GM18873 (cell line): ENCODE measurements around the gene NDUFAF5.

Experiments used
- ATAC-seq: cut with Tn5 transposase; IDR thresholded peaks from one replicate; pipeline ENCODE4 v1.9.1; 2021; ENCODE audit warnings: mild to moderate bottlenecking, moderate library complexity, moderate number of reproducible peaks; ENCODE audit not compliant: unreplicated experiment, low FRiP score

Gene NDUFAF5

GRCh38 chr20:13819885-13820645 lies 35.2 kb downstream of the NDUFAF5 start:
- peak; percentile 82 for ATAC-seq

GRCh38 chr20:13821876-13822275 lies 37.0 kb downstream of the NDUFAF5 start:
- no peak for ATAC-seq

DNA sequence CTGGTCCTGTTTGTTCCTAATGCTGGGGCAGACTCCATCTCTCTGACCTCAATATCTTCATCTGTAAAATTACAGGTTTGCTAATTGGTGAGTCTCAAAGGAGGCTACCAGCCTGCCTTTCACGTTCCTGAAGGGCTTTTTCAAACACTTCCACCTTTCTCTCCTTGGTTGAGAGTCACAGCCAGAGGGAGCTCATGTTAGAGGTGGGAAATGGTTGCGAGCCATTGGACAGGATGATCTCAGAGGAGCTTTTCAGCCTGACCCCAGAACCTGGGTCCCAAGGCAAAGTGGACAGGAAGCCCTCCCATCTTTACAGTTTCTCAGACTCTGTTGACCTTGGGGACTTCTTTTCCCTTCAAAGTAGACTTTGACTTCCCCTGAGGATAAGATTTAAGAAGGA lies 37.6 kb downstream of the NDUFAF5 start:
- ATAC-seq, result no peak

GRCh38 chr20:13824459-13824858 lies 39.6 kb downstream of the NDUFAF5 start:
- no peak for ATAC-seq

DNA sequence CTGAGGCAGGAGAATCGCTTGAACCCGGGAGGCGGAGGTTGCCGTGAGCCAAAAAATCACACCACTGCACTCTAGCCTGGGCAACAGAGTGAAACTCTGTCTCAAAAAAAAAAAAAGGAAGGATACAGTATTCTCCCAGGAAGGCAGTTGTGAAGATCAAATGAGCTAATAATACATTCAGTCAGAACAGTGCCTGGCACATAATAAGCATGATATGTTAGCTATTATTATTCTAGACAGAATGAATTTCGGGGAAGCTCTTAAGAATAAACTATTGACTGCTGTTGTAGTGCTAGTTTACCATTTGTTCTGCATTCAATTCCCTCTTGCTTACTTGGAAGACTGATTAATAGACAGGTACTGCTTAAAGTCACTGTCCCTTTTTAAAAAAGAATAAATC lies 40.6 kb downstream of the NDUFAF5 start:
- no peak for ATAC-seq

DNA sequence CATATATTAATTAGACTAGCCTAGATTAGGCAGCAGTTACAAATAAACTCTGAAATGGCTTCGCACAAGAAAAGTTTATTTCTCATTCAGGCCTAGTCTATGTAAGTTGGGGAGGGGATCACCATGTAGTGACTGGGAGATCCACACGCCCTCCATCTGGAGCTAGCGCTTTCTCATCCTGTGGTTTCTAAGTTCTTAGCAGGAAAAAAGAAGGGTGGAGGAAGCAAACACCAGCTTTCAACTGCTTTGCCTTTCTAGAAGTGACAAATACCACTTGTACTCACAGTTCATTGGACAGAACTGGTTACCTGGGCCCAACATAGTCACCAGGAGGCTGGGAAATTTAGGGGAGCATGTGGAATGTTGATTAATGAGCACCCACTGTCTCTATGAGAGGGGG lies 46.6 kb downstream of the NDUFAF5 start:
- no peak for ATAC-seq

DNA sequence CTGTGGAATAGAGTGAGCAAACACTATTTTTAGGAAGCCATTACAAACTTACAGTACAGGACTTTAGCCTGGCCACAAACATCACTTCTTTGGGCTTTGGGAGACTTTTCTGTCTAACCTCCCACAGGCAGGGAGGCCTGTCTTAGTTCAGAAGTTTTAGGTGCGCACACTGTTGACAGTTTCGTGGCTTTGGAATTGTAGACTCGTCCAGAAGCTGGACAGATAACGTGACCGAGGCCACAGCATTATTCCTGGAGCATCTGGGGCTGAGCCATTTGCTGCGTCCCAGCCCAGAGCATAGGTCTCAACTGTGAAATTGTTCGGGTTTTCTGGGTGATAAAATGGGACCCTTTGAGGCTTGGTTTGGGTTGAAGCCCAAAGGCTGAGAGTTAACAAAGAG lies 53.8 kb downstream of the NDUFAF5 start:
- ATAC-seq, result no peak

DNA sequence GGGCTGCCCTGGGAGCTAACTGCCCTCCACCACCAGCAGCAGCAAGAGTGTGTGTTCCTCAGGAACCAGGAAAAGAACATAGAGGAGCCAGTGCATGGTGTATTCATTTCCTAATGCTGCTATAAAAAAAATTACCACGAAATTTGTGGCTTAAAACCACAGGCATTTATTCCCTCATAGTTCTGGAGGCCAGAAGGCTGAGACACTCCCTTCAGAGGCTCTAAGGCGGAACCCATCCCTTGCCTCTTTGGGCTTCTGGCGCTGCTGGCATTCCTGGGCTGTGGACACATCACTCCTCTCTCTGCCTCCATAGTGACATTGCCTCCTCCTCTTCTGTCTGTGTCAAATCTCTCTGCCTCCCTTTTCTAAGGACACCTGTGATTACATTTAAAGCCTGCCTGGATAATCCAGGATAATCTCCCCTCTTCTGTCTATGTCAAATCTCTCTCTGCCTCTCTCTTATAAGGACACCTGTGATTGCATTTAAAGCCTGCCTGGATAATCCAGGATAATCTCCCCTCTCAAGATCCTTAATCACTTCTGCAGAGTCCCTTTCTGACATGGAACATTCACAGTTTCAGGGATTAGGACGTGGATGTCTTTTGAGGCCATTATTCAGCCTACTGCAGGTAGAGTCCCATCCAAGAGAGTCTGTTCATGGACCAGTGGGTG lies 54.7 kb downstream of the NDUFAF5 start:
- no peak for ATAC-seq

DNA sequence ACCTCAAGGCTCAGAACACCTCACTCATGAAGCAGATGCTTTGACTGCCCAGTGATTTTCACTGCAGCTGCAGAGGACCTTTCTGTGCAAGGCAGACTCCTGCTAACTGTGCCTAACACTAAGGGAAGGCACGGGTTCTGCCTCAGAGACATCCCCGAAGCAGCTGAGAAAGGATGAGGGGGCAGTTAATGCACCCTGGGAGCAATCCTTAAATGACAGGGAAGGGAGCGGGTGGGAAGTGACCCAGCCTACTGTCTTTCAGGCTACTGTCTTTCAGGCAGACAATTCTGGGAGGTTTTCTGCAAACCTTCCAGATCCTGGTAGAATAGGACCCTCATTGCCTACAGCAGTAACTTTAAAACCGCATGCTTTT lies 55.3 kb downstream of the NDUFAF5 start:
- no peak for ATAC-seq

GRCh38 chr20:13841206-13841605 lies 56.4 kb downstream of the NDUFAF5 start:
- ATAC-seq, result no peak

DNA sequence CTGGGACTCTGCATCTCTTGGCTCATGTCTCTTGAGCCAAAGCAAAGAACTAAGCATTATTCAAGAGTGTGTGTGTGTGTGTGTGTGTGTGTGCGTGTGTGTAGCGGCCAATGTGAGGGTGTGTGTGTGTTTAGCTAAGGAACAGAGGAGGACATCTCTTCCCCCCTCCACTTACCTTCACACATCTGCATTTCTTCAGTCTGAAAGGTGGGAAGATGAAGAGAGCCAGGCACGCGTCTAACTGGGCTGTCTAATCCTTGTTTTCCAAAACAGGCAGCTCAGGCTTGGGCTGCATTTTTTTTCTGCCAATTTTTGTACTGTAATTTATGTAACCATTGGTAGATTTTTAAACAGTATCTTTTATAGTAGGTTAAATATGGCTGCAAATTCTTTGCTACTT lies 59.5 kb downstream of the NDUFAF5 start:
- ATAC-seq, result no peak

GRCh38 chr20:13851279-13851678 lies 66.5 kb downstream of the NDUFAF5 start:
- no peak for ATAC-seq

DNA sequence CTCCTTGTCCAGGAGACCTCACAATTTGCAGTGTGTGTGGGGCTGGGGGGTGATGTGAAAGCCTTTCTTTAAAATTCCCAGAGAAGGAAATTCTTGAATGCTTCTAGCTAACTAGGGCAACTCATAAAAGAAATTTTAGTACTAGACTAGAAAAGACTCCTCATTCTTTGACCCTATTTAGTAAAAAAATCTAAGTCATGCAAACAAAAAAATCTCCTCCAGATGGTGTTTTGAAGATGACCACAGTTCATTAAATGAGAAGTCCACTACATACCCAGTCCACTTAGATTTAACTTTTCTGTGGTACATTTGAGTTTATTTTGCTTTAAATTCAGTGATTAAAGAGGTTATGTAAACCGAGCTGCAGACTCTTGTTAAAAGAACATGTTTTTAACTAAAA lies 67.5 kb downstream of the NDUFAF5 start:
- no peak for ATAC-seq

DNA sequence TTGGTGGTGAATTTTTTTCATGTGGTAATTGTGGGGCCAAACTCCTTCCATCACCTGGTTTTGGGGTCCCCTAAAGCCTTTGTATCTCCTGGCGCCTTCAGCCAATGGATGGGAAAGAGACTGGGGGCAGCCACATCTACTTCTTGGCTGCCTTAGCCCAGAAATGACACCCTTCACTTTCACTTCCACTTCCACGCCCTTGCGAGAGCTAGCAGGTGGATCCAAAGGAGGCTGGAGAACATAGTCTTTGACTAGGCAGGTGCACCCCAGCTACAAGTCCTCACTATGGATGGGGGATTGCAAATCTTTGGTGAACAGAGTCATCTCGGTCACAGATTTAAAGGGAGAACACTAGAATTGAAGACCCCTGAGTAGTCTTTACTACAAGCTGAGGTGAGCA lies 70.8 kb downstream of the NDUFAF5 start:
- no peak for ATAC-seq

DNA sequence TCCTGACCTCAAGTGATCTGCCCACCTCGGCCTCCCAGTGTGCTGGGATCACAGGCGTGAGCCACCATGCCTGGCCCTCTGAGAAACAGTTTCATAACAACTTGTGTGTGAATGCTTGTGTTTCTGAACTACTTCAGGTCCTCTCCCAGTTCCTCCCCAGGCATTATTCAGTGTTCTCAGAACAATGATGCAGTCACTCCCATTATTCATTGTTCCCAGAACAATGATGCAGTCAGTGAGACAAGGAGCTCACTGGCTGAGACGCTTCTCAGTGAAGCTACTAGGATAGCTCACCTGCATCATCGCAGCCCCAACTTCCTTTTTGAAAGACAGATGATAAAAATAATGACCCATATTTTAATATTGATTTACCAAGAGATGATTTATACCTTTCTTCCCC lies 71.5 kb downstream of the NDUFAF5 start:
- no peak for ATAC-seq

DNA sequence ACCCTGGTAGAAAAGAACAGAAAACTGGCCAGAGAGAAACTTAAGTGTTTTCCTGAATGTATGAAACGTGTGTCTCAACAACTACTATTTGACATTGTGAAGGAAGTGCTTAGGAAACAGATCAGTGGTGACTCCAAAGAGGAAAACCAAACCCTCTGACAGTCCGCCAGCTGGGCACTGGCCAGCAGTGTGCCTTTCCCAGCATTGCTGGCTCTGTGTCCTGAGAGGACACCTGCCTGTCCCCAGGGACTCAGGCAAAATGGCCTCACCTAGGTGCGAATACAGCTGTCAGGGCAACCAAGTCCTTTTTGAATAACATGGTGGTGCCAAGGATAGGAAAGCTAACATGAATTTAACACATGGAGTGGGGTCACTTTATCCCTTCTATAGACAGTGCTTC lies 72.5 kb downstream of the NDUFAF5 start:
- no peak for ATAC-seq

- no peak for ATAC-seq
Measured at GRCh38 chr20:13857961-13858360, 73.1 kb downstream of the NDUFAF5 start.

DNA sequence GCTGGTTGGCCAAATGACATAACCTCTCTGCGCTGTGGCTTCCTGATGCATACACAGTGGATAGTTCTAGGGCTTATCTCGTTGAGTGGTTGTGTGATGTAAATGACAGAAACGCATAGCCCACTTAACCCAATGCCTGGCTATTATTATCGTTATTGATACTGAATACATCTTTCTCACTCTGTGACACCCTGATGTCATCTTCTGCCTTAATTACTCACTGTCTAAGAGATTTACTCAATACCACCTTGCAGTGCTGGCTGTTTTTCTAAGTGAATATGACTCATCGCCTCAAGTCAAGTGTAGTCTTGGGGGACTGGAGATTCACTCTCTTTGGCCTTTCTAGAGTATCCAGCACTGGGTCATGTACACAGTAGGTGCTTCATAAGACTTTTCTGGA lies 73.6 kb downstream of the NDUFAF5 start:
- no peak for ATAC-seq

DNA sequence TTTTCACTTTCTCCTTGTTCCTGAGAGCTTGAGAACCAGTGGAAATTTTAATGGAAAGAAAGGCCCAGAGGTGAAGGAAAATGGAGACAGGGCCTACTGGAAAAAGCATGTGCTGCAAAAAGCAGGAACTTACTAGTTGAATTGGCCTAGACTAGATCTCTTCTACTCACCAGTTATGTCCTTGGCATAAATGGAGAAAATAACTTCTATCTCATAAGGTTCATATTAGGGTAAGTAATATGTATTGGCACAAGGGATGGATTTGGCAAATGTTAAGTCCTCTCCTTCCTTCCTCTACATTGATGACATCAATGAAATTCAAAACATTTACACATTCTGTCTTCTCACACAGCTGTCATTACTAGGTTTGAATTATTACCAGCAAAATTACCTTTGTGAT lies 74.0 kb downstream of the NDUFAF5 start:
- no peak for ATAC-seq

- ATAC-seq, result no peak
Measured at GRCh38 chr20:13862245-13862644, 77.4 kb downstream of the NDUFAF5 start.

- ATAC-seq, result no peak
Measured at GRCh38 chr20:13863244-13863643, 78.4 kb downstream of the NDUFAF5 start.

DNA sequence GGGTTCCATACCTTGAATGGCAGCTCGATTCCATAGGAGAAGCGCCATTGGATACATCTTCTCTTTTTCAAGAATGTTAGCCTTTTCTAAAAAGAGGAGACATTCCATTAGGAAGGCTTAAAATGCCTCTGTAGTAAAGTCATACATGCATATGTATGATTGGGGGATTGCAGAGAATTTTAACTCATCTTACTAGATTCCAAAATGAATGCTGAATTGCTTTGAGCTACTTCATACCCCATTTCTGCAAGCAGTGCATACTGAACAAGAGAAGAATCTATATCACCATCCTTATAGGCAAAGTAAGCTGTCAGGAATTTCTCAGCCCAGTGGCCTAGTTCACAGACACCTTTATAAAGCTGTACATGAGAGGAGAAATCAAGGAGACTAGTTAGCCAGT lies 80.3 kb downstream of the NDUFAF5 start:
- ATAC-seq, result no peak
